Mononuclear cell (primary cell): ENCODE measurements around the gene GHDC. TPM values are rescaled to one million over a fixed set of nuclear protein-coding genes. Genes with fewer than 3 reads are reported as not detected.

ENCODE experiments used
- H3K27me3 ChIP-seq: 2 replicates; pipeline ENCODE4 v1.6.0; 2011; ENCODE audit warnings: low read length, control low read depth; ENCODE audit not compliant: insufficient read depth
- H3K4me1 ChIP-seq: 2 replicates; pipeline ENCODE4 v1.5.1; 2011; ENCODE audit warnings: mild to moderate bottlenecking, low read length, control low read depth; ENCODE audit not compliant: insufficient read depth
- H3K4me3 ChIP-seq: 2 replicates; pipeline ENCODE4 v1.5.1; 2011; ENCODE audit warnings: mild to moderate bottlenecking, low read length, moderate library complexity
- H3K9me3 ChIP-seq: 2 replicates; pipeline ENCODE4 v1.5.1; 2011; ENCODE audit warnings: low read depth, mild to moderate bottlenecking, control low read depth, low read length
- total RNA-seq: library from RNA; depleted of rRNA; stranded (reverse); fragments of >200 nt; gene quantifications from one replicate; pipeline ENCODE4 v1.2.3, GENCODE V29; 2012

Gene GHDC
- total RNA-seq, 1 donor = 9.9 TPM

DNA sequence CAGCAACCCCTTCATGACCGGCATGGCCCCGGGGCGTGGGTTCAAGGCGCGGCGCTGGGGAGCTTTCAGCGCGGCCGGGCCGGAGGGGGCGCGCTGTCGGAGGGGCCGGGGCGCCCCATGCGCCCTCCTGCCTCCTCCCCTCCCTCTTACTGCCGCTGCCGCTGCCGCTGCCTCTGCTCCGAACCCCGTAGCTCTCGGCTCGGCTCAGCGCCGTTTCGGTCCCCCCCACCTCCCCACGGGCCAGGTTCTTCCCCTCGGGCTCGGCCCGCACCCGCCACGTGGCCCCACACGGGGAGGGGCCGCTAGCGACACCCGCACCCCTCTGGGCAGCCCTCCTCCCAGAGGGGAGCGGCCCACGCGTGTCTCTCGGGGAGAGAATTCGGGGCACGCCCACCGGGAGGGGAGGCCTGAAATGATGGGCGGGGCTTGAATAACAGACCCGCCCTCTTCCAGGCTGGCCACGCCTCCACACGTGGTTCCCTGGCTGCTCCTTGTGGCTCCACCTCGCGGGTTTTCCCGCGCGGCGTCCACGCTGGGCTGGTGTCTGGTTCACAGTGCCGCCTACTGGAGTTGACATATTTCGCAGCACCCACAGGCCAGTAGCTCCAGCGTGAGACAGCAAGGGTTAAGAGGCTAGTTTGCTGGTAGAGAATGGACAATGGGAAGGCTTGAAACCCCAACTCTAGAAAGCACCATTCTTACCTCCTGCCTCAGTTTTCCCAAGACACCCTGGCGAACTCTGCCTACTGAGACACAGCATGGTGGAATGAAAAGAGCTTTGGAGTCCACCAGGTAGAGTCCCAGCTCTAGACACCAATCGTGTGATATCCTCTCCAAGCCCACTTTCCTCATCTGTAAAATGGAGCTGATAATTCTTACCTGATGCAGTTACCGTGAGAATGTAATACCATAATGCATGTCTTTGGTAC is 13.1 kb downstream of the GHDC start, which contains the start of gene KCNH4:
TSS of gene KCNH4 (minus strand) at position 221 of the 929 bp plus-strand sequence. CDS start at position 24, 197 bp downstream.
- H3K27me3 ChIP-seq = peaks cover 27% of the 10 kb centered on the region
- no peaks in the 10 kb centered on the region for H3K9me3 ChIP-seq
- peaks cover 58% of the 10 kb centered on the region for H3K4me1 ChIP-seq
- H3K4me3 ChIP-seq = peak within 1 kb of the TSS; percentile 22

GRCh38 chr17:42180411-42180921 is 13.8 kb downstream of the GHDC start:
- H3K9me3 ChIP-seq = no peaks in the 10 kb centered on the region
- H3K4me1 ChIP-seq = peaks cover 52% of the 10 kb centered on the region
- peaks cover 27% of the 10 kb centered on the region for H3K27me3 ChIP-seq
- no peak overlapping the region for H3K4me3 ChIP-seq

DNA sequence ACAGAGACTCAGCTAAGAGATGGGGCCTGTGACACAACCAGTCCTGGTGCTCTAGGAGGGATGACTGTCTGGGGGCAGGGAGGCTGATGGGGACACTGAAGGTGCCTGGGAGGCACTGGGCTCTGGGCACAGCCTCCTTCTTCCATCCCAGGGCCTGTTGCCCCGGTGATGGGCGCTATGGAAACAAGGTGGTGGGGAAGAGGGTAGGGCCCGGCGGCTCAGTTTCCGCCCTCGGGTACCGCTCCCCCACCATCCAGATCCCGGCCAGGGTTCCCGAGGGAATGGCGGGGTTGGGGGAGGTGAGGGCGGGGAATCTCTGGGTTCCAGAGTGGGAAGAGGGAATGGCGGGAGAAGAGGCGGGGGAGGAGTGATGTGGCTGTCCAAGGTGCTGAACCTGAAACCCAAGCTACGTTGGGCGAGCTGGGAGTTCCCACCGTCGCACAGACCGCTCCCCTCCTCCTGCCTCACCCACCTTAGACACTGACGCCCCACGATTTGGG is 14.3 kb downstream of the GHDC start:
- Histone ChIP-seq H3K4me3 (no peak overlapping the region), H3K4me1 (peaks cover 47% of the 10 kb centered on the region), H3K9me3 (no peaks in the 10 kb centered on the region), H3K27me3 (peaks cover 27% of the 10 kb centered on the region)

- peaks cover 40% of the 10 kb centered on the region for H3K4me1 ChIP-seq
- H3K27me3 ChIP-seq = peaks cover 27% of the 10 kb centered on the region
- no peaks in the 10 kb centered on the region for H3K9me3 ChIP-seq
- no peak overlapping the region for H3K4me3 ChIP-seq
These were observed 15.0 kb downstream of the GHDC start for GRCh38 chr17:42179335-42179734.

DNA sequence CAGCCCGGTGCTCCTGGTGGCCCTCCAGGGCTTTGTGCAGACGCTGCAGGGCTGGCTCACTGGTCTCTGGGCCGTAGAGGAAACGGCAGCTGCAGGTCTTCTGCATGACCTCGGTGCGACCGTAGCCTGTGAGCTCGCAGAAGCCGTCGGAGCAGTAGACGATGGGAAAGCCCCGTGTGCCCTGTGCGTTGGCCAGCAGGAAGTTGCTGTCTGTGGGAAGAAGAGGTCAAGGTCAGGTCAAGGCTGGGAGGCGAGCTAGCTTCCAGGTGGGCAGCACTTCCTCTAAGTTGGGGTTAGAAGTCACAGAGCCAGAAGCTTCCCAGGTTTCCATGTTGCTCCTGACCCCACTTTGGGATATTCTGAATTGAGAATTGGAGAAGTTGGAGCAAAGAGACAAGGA is 15.5 kb downstream of the GHDC start:
- H3K4me1 ChIP-seq = peaks cover 38% of the 10 kb centered on the region
- no peak overlapping the region for H3K4me3 ChIP-seq
- H3K27me3 ChIP-seq = peaks cover 27% of the 10 kb centered on the region
- H3K9me3 ChIP-seq = no peaks in the 10 kb centered on the region

DNA sequence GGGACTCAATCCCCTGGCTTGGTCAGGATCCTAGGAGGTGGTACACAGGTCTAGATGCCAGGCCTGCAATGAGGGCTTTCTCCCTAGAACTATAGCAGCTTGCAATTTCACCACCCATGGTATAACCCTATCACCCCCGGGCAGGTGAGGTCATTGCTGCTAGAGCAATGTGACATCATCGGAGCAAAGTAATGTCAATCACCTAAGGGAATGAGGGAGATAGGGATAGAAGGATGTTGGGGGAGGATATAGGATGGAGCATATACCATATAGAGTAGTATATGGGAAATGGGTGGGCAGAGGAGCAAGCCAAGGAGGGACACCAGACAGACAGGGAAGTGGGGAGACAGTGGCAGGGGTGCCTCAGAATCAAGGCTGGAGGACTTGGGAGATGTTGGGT is 16.6 kb downstream of the GHDC start:
- H3K4me1 ChIP-seq = peaks cover 26% of the 10 kb centered on the region
- peaks cover 27% of the 10 kb centered on the region for H3K27me3 ChIP-seq
- no peak overlapping the region for H3K4me3 ChIP-seq
- H3K9me3 ChIP-seq = no peaks in the 10 kb centered on the region

DNA sequence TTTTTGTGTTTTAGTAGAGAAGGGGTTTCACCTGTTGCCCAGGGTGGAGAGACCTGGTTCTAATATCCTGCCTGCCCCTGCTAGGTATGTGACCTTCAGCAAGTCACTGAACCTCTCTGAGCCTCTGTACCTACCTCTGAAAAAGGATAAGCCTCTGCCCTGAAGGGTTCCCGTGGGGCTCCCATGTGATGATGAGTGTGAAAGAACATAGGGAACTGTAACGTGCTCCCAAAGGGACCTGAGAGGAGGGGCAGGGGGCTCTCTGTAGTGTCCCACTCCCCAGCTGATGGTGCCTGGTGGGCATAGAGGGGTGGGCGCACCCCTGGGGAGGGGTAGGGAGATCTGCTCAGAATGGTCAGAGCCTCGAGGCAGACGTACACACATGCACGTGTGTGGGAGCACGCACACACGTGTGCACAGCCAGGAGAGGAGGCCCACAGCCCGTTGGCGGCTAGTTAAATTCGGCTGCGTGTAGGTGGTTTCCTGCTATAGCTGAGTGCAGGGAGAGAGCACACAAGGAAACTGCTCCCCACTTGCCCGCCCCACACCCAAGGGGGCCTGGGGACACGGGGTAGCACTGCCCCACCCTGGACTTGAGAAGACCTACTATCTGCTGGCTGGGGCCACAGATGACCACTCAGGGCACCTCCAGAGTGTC is 20.0 kb downstream of the GHDC start:
- peaks cover 3% of the 10 kb centered on the region for H3K27me3 ChIP-seq
- peaks cover 7% of the 10 kb centered on the region for H3K4me1 ChIP-seq
- no peaks in the 10 kb centered on the region for H3K9me3 ChIP-seq

GRCh38 chr17:42171831-42172230 is 22.5 kb downstream of the GHDC start:
- Histone ChIP-seq H3K9me3 (no peaks in the 10 kb centered on the region), H3K27me3 (no peaks in the 10 kb centered on the region), H3K4me1 (peaks cover 3% of the 10 kb centered on the region), H3K4me3 (no peak overlapping the region)

More for the DNA sequence above, 20.0 kb downstream of the GHDC start:
- no peak overlapping the region for H3K4me3 ChIP-seq

- no peaks in the 10 kb centered on the region for H3K9me3 ChIP-seq
- H3K4me1 ChIP-seq = peaks cover 3% of the 10 kb centered on the region
- no peaks in the 10 kb centered on the region for H3K27me3 ChIP-seq
- H3K4me3 ChIP-seq = no peak overlapping the region
These were observed 24.9 kb downstream of the GHDC start for GRCh38 chr17:42169351-42169750.

DNA sequence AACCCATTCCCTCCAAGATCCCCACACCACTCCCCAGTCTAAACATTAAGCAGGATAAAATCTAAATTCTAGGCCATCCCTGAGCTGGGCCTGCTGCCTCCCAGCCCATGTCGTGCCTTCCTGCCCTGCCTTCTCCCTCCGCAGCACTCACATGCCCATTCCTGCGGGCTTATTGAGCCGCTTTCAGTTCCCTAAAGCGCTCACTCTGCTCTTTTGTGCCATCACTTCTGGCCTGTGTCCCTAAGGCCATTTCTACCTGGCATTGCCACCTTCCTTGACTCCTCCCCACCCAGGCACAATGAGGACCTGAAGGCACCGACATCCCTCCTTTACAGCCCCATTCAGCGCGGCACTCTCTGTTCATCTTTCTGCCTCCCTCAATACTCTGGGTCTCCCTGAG is 26.5 kb downstream of the GHDC start:
- H3K4me3 ChIP-seq = no peak overlapping the region
- H3K27me3 ChIP-seq = no peaks in the 10 kb centered on the region
- peaks cover 4% of the 10 kb centered on the region for H3K4me1 ChIP-seq
- H3K9me3 ChIP-seq = no peaks in the 10 kb centered on the region

GRCh38 chr17:42166196-42166763 is 28.0 kb downstream of the GHDC start:
- H3K4me1 ChIP-seq = peaks cover 19% of the 10 kb centered on the region
- no peaks in the 10 kb centered on the region for H3K9me3 ChIP-seq
- no peaks in the 10 kb centered on the region for H3K27me3 ChIP-seq
- H3K4me3 ChIP-seq = no peak overlapping the region

DNA sequence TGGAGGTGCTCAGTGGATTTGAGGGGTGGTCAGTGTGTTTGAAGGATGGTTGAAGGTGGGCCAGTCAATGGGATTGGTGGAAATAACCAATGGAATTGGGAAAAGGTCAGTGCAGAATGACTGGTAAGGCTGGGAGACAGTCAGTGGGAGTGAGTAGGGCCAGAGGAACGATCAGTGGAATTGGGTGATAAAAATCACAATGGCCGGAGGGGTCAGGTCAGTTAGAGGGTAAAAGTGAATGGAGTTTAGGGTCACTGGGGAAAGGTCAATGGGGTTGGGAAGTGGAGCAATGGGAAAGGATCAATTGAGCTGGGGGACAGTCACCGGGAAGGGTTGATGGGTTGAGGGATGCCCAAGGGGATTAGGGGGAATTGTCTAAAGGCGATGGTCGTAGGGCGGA is 28.5 kb downstream of the GHDC start:
- Histone ChIP-seq H3K4me1 (peaks cover 22% of the 10 kb centered on the region), H3K27me3 (no peaks in the 10 kb centered on the region), H3K9me3 (no peaks in the 10 kb centered on the region), H3K4me3 (no peak overlapping the region)

- H3K4me1 ChIP-seq = peaks cover 22% of the 10 kb centered on the region
- H3K9me3 ChIP-seq = no peaks in the 10 kb centered on the region
These were observed 30.4 kb downstream of the GHDC start for GRCh38 chr17:42163696-42164407.

GRCh38 chr17:42163113-42163512 is 31.2 kb downstream of the GHDC start:
- H3K9me3 ChIP-seq = no peaks in the 10 kb centered on the region

More at GRCh38 chr17:42163696-42164407, 30.4 kb downstream of the GHDC start:
- H3K27me3 ChIP-seq = no peaks in the 10 kb centered on the region
- H3K4me3 ChIP-seq = no peak overlapping the region

More at GRCh38 chr17:42163113-42163512, 31.2 kb downstream of the GHDC start:
- H3K27me3 ChIP-seq = no peaks in the 10 kb centered on the region
- no peak overlapping the region for H3K4me3 ChIP-seq
- peaks cover 22% of the 10 kb centered on the region for H3K4me1 ChIP-seq
